ENCODE data around the gene WASL. TPM values are rescaled to one million over a fixed set of nuclear protein-coding genes. Genes with fewer than 3 reads are reported as not detected.

The WASL gene
- total RNA-seq, 1 donor from 2014 or later = 36.0 TPM

GRCh38 chr7:123661765-123662164, 87.0 kb downstream of the WASL start:
- H4K20me1 ChIP-seq (ENCODE audit: insufficient read depth, low read length) = no peaks in the 10 kb centered on the region
- FAIRE-seq = no peak
- no peak overlapping the region for H3K4me2 ChIP-seq (ENCODE audit: low read length)
- peaks cover 3% of the 10 kb centered on the region for H3K27me3 Mint-ChIP-seq (ENCODE audit: low read depth, unreplicated experiment)
- H3K36me3 ChIP-seq (ENCODE audit: insufficient read depth, low read length) = no peaks in the 10 kb centered on the region
- H3K9me3 ChIP-seq (ENCODE audit: insufficient read depth, low read depth, low read length) = peaks cover 2% of the 10 kb centered on the region
- peaks cover 2% of the 10 kb centered on the region for H3K9me3 Mint-ChIP-seq (ENCODE audit: unreplicated experiment)
- H3K4me1 Mint-ChIP-seq (ENCODE audit: low read depth, unreplicated experiment) = no peaks in the 10 kb centered on the region
- no peaks in the 10 kb centered on the region for H3K4me1 ChIP-seq (ENCODE audit: insufficient read depth, low read length)
- H3K27ac Mint-ChIP-seq (ENCODE audit: unreplicated experiment) = no peak overlapping the region
- H3K27me3 ChIP-seq (ENCODE audit: insufficient read depth, low read length) = peaks cover 7% of the 10 kb centered on the region
- no peak for DNase-seq (ENCODE audit: low read depth)
- H3K4me3 Mint-ChIP-seq (ENCODE audit: unreplicated experiment) = no peak overlapping the region
- no peak overlapping the region for H3K9ac ChIP-seq (ENCODE audit: low read length)
- no peak overlapping the region for H2AFZ ChIP-seq (ENCODE audit: low read depth, low read length)
- H3K79me2 ChIP-seq (ENCODE audit: insufficient read depth, low read length) = no peaks in the 10 kb centered on the region
- no peak overlapping the region for H3K27ac ChIP-seq (ENCODE audit: low read depth, low read length)
- H3K4me3 ChIP-seq (ENCODE audit: insufficient read depth, low read depth, low read length) = no peak overlapping the region
- TF ChIP-seq EZH2 (IDR thresholded peaks at IDR 0.05; ENCODE audit: insufficient read depth, low read length) (no peak), CTCF (IDR thresholded peaks at IDR 0.05; ENCODE audit: insufficient read depth, low read depth, low read length) (no peak)
- no peaks in the 10 kb centered on the region for H3K36me3 Mint-ChIP-seq (ENCODE audit: low read depth, unreplicated experiment)

- Mint-ChIP-seq H3K9me3 (ENCODE audit: unreplicated experiment) (peaks cover 2% of the 10 kb centered on the region), H3K27me3 (ENCODE audit: low read depth, unreplicated experiment) (peaks cover 3% of the 10 kb centered on the region), H3K4me1 (ENCODE audit: low read depth, unreplicated experiment) (no peaks in the 10 kb centered on the region), H3K4me3 (ENCODE audit: unreplicated experiment) (no peak overlapping the region), H3K27ac (ENCODE audit: unreplicated experiment) (no peak overlapping the region), H3K36me3 (ENCODE audit: low read depth, unreplicated experiment) (no peaks in the 10 kb centered on the region)
- H3K4me3 ChIP-seq (ENCODE audit: insufficient read depth, low read depth, low read length) = no peak overlapping the region
- FAIRE-seq = no peak
- no peaks in the 10 kb centered on the region for H3K4me1 ChIP-seq (ENCODE audit: insufficient read depth, low read length)
- no peak overlapping the region for H3K27ac ChIP-seq (ENCODE audit: low read depth, low read length)
- no peaks in the 10 kb centered on the region for H3K36me3 ChIP-seq (ENCODE audit: insufficient read depth, low read length)
- no peaks in the 10 kb centered on the region for H3K79me2 ChIP-seq (ENCODE audit: insufficient read depth, low read length)
- peaks cover 7% of the 10 kb centered on the region for H3K27me3 ChIP-seq (ENCODE audit: insufficient read depth, low read length)
- no peaks in the 10 kb centered on the region for H4K20me1 ChIP-seq (ENCODE audit: insufficient read depth, low read length)
- no peak overlapping the region for H3K9ac ChIP-seq (ENCODE audit: low read length)
- no peak overlapping the region for H3K4me2 ChIP-seq (ENCODE audit: low read length)
- TF ChIP-seq EZH2 (IDR thresholded peaks at IDR 0.05; ENCODE audit: insufficient read depth, low read length) (no peak), CTCF (IDR thresholded peaks at IDR 0.05; ENCODE audit: insufficient read depth, low read depth, low read length) (no peak)
- H2AFZ ChIP-seq (ENCODE audit: low read depth, low read length) = no peak overlapping the region
- no peak for DNase-seq (ENCODE audit: low read depth)
- H3K9me3 ChIP-seq (ENCODE audit: insufficient read depth, low read depth, low read length) = peaks cover 2% of the 10 kb centered on the region
Observed at GRCh38 chr7:123660514-123661354, 88.1 kb downstream of the WASL start.

GRCh38 chr7:123658023-123658422, 90.8 kb downstream of the WASL start:
- no peak for DNase-seq (ENCODE audit: low read depth)
- Histone ChIP-seq H3K4me2 (ENCODE audit: low read length) (no peak overlapping the region), H3K27me3 (ENCODE audit: insufficient read depth, low read length) (peaks cover 5% of the 10 kb centered on the region), H3K4me3 (ENCODE audit: insufficient read depth, low read depth, low read length) (no peak overlapping the region), H4K20me1 (ENCODE audit: insufficient read depth, low read length) (no peaks in the 10 kb centered on the region), H3K9ac (ENCODE audit: low read length) (no peak overlapping the region), H3K79me2 (ENCODE audit: insufficient read depth, low read length) (no peaks in the 10 kb centered on the region), H2AFZ (ENCODE audit: low read depth, low read length) (no peak overlapping the region), H3K4me1 (ENCODE audit: insufficient read depth, low read length) (no peaks in the 10 kb centered on the region), H3K9me3 (ENCODE audit: insufficient read depth, low read depth, low read length) (peaks cover 2% of the 10 kb centered on the region), H3K36me3 (ENCODE audit: insufficient read depth, low read length) (no peaks in the 10 kb centered on the region), H3K27ac (ENCODE audit: low read depth, low read length) (no peak overlapping the region)
- FAIRE-seq = no peak
- Mint-ChIP-seq H3K36me3 (ENCODE audit: low read depth, unreplicated experiment) (no peaks in the 10 kb centered on the region), H3K4me3 (ENCODE audit: unreplicated experiment) (no peak overlapping the region), H3K9me3 (ENCODE audit: unreplicated experiment) (no peaks in the 10 kb centered on the region), H3K4me1 (ENCODE audit: low read depth, unreplicated experiment) (no peaks in the 10 kb centered on the region), H3K27ac (ENCODE audit: unreplicated experiment) (no peak overlapping the region), H3K27me3 (ENCODE audit: low read depth, unreplicated experiment) (peaks cover 3% of the 10 kb centered on the region)
- TF ChIP-seq EZH2 (IDR thresholded peaks at IDR 0.05; ENCODE audit: insufficient read depth, low read length) (no peak), CTCF (IDR thresholded peaks at IDR 0.05; ENCODE audit: insufficient read depth, low read depth, low read length) (no peak)

Measured in astrocyte (in vitro differentiated cells and primary cell).